Endothelial cell of umbilical vein (primary cell): ENCODE measurements around the gene KIAA2012. TPM values are rescaled to one million over a fixed set of nuclear protein-coding genes. Genes with fewer than 3 reads are reported as not detected.

Experiments
- BruUV-seq: library from RNA; stranded (reverse); fragments of 400-500 nt; replicated peaks from 2 replicates; lab custom pipeline; 2021; lab: Mats Ljungman, UMichigan
- CTCF ChIA-PET: fragments of 300-600, 350-600 bp; sonication (Branson Sonifier 250); formaldehyde crosslinking; loops from one replicate; lab custom pipeline; 2021; ENCODE audit warnings: antibody characterized with exemption, inconsistent platforms; lab: Charles Lee
- POLR2A ChIA-PET: fragments of 300-600, 350-600 bp; sonication (Branson Sonifier 250); formaldehyde crosslinking; loops from one replicate; lab custom pipeline; 2021; ENCODE audit warnings: antibody characterized with exemption, inconsistent platforms; lab: Charles Lee
- DNase-seq: peaks from one replicate; pipeline ENCODE4 v3.0.0-alpha.2; 2011; ENCODE audit warnings: low read depth, low spot score
- FAIRE-seq: peaks from 2 replicates; lab custom pipeline; 2011; peaks lifted over from hg19 to GRCh38; lab: Jason Lieb, UNC
- H2AFZ ChIP-seq: 2 replicates; pipeline ENCODE4 v1.6.0; 2012; ENCODE audit warnings: low read depth, low read length, control low read depth, inconsistent platforms
- H3K27ac ChIP-seq: 2 replicates; pipeline ENCODE4 v1.5.1; 2011; ENCODE audit warnings: low read depth, mild to moderate bottlenecking, control low read depth, low read length, moderate library complexity; ENCODE audit not compliant: insufficient read depth
- H3K27me3 ChIP-seq, 2 experiments: 2 replicates each; pipeline versions ENCODE4 v1.6.0 to v1.6.1; 2011; ENCODE audit warnings: low read length in 2 of 2, mixed read lengths in 1 of 2; ENCODE audit not compliant: control insufficient read depth in 2 of 2, insufficient read depth in 2 of 2
- H3K36me3 ChIP-seq, 2 experiments: 2 replicates in 1 of 2; 3 replicates in 1 of 2; pipeline ENCODE4 v1.5.1; 2011; ENCODE audit warnings: low read length in 2 of 2, mild to moderate bottlenecking in 1 of 2, moderate library complexity in 1 of 2; ENCODE audit not compliant: control insufficient read depth in 2 of 2, insufficient read depth in 2 of 2; ENCODE audit errors: extremely low read depth in 1 of 2
- H3K4me1 ChIP-seq: 3 replicates; pipeline ENCODE4 v1.5.1; 2011; ENCODE audit warnings: mild to moderate bottlenecking, low read length; ENCODE audit not compliant: control insufficient read depth, insufficient read depth; ENCODE audit errors: extremely low read depth
- H3K4me2 ChIP-seq: 2 replicates; pipeline ENCODE4 v1.6.1; 2011; ENCODE audit warnings: low read length, control low read depth, mixed read lengths; ENCODE audit not compliant: insufficient read depth
- H3K4me3 ChIP-seq, 3 experiments: fragments of 200-600 bp in 1 of 3; sonication (generic), shearing (Covaris generic) in 1 of 3; replicated peaks in 1 of 3; 2 replicates each; pipeline ENCODE4 v1.5.1; 2011 to 2016; ENCODE audit warnings: control low read depth in 3 of 3, low read length in 3 of 3, mild to moderate bottlenecking in 2 of 3, inconsistent platforms in 1 of 3, low read depth in 1 of 3, moderate library complexity in 1 of 3; ENCODE audit not compliant: insufficient read depth in 1 of 3
- H3K79me2 ChIP-seq: 2 replicates; pipeline ENCODE4 v1.6.0; 2012; ENCODE audit warnings: low read length, inconsistent platforms; ENCODE audit not compliant: control insufficient read depth, insufficient read depth
- H3K9ac ChIP-seq: replicated peaks from 2 replicates; pipeline ENCODE3; 2011; ENCODE audit warnings: low read length, control low read depth; ENCODE audit not compliant: insufficient read depth; ENCODE audit errors: extremely low read depth
- H3K9me1 ChIP-seq: replicated peaks from 3 replicates; pipeline ENCODE4 v1.6.0; 2011; ENCODE audit warnings: mild to moderate bottlenecking, low read length; ENCODE audit not compliant: control insufficient read depth, insufficient read depth; ENCODE audit errors: extremely low read depth
- H3K9me3 ChIP-seq: replicated peaks from 2 replicates; pipeline ENCODE4 v1.5.1; 2012; ENCODE audit warnings: low read length, inconsistent platforms; ENCODE audit not compliant: control insufficient read depth, insufficient read depth
- H4K20me1 ChIP-seq: replicated peaks from 2 replicates; pipeline ENCODE3; 2011; ENCODE audit warnings: mild to moderate bottlenecking, low read length; ENCODE audit not compliant: control insufficient read depth, insufficient read depth; ENCODE audit errors: extremely low read depth
- CTCF ChIP-seq, 2 donors: IDR thresholded peaks; 1 replicate in 1 of 2; 2 replicates in 1 of 2; pipeline ENCODE4 v1.5.1; 2011; ENCODE audit warnings: low read length in 2 of 2, mild to moderate bottlenecking in 2 of 2, moderate library complexity in 2 of 2, control low read depth in 1 of 2, inconsistent platforms in 1 of 2, low read depth in 1 of 2; ENCODE audit not compliant: insufficient read depth in 1 of 2; ENCODE audit errors: extremely low read depth in 1 of 2
- EZH2 ChIP-seq: IDR thresholded peaks from 2 replicates; pipeline ENCODE4 v1.6.1; 2012; ENCODE audit warnings: borderline replicate concordance, low read depth, mild to moderate bottlenecking, moderate library complexity, low read length, inconsistent platforms; ENCODE audit not compliant: severe bottlenecking
- FOS ChIP-seq: IDR thresholded peaks from 2 replicates; pipeline ENCODE4 v1.6.1; 2011; ENCODE audit warnings: mild to moderate bottlenecking, low read length, moderate library complexity, borderline replicate concordance; ENCODE audit not compliant: insufficient read depth
- GATA2 ChIP-seq: IDR thresholded peaks from 2 replicates; pipeline ENCODE4 v1.7.0; 2011; ENCODE audit warnings: low read depth, mild to moderate bottlenecking, moderate library complexity, mixed read lengths, low read length; ENCODE audit not compliant: insufficient read length, insufficient read depth
- JUN ChIP-seq: IDR thresholded peaks from 2 replicates; pipeline ENCODE4 v1.6.1; 2011; ENCODE audit warnings: borderline replicate concordance, low read depth; ENCODE audit not compliant: insufficient read length, insufficient read depth
- MYC ChIP-seq: IDR thresholded peaks from one replicate; pipeline ENCODE4 v1.6.1; 2011; ENCODE audit warnings: mild to moderate bottlenecking, low read depth, low read length
- POLR2A ChIP-seq: IDR thresholded peaks from 2 replicates; pipeline ENCODE4 v1.6.1; 2012; ENCODE audit warnings: low read depth, mild to moderate bottlenecking, control low read depth, low read length
- POLR2AphosphoS5 ChIP-seq: IDR thresholded peaks from 2 replicates; pipeline ENCODE4 v1.6.1; 2012; ENCODE audit warnings: low read depth, mild to moderate bottlenecking, control low read depth, low read length, moderate library complexity; ENCODE audit not compliant: insufficient read depth
- dilution Hi-C: fragments of 300-500 bp; cut with MboI; formaldehyde crosslinking; loops from one replicate; pipeline ENCODE4 v1.15.0; 2019; ENCODE audit warnings: low sequenced_read_pairs; ENCODE audit not compliant: extremely low pct_ligation_motif_present
- intact Hi-C: fragments of 100-400 bp; cut with micrococcal nuclease; formaldehyde crosslinking; loops from one replicate; pipeline ENCODE4 v1.10.0; 2022
- polyA plus RNA-seq, 4 experiments: library from polyadenylated mRNA; depleted of rRNA in 3 of 4; stranded (reverse) in 3 of 4; unstranded in 1 of 4; fragments of >200 nt; gene quantifications; 2 replicates each; pipeline versions ENCODE4 v1.2.1 to v1.2.3, GENCODE V29; 2011 to 2012; ENCODE audit warnings: missing spikeins in 1 of 4
- total RNA-seq: library from RNA; stranded (reverse); gene quantifications from 2 replicates; pipeline ENCODE4 v1.2.3, GENCODE V29; 2021
- TF ChIP-seq, protein P1 (sequence below): IDR thresholded peaks from 2 replicates; pipeline ENCODE4 v1.6.1; 2011; ENCODE audit not compliant: insufficient read depth, insufficient read length

Gene KIAA2012
- total and polyA plus RNA-seq, 2 donors (not counting 3 experiments of a cell fraction or from before 2014, with no cell fraction given): not detected

DNA sequence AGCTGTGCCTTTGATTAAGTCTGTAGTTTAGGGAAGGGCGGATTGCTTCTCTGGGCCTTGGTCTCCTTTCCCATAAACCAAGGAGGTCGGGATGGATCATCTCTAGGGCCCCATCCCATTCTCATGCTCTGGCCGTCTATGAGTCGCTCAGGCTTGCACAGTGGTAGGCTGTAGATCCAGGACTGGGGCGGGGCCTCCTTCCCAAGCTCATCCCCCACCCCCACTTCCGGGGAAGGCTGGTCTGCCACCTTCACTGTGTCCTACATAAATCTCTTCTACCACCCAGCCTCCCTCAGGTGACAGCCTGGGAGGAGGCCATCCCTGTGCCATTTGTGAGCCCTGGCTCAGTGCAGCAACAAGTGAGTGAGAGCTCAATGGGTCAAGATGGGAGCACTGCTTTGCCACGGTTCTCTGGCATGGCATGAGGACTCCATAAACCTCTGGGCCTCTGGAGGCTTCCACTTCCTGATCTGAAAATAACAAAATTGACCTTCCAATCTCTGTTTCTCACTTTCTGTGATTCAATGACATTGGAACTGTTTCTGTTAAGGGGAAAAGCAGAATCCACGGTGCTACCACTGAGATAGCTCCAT lies 96.9 kb downstream of the KIAA2012 start:
- Histone ChIP-seq H3K4me3 (no peak overlapping the region), H3K4me2 (no peak overlapping the region), H3K9me3 (no peaks in the 10 kb centered on the region), H3K4me1 (peaks cover 3% of the 10 kb centered on the region), H3K27me3 (no peaks in the 10 kb centered on the region), H2AFZ (no peak overlapping the region), H3K79me2 (no peaks in the 10 kb centered on the region), H3K9me1 (no peaks in the 10 kb centered on the region), H3K27ac (no peak overlapping the region), H3K36me3 (no peaks in the 10 kb centered on the region), H3K9ac (no peak overlapping the region), H4K20me1 (no peaks in the 10 kb centered on the region)
- FAIRE-seq: no peak
- intact Hi-C loops: no loop called here
- TF ChIP-seq POLR2AphosphoS5 (no peak), FOS (no peak), POLR2A (no peak), EZH2 (no peak), CTCF (IDR thresholded peaks at IDR 0.05; ENCODE audit: extremely low read depth in 1 of 2, insufficient read depth in 1 of 2, low read depth in 1 of 2, low read length in 2 of 2) (no peak), MYC (no peak), GATA2 (no peak), JUN (no peak)
- TF ChIP-seq, protein P1, sequence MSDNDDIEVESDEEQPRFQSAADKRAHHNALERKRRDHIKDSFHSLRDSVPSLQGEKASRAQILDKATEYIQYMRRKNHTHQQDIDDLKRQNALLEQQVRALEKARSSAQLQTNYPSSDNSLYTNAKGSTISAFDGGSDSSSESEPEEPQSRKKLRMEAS: no peak
- no peak for DNase-seq
- BruUV-seq: no TSS peak
- dilution Hi-C loops: no loop called here
- ChIA-PET POLR2A (no interaction called here), CTCF (interaction anchor here (1.4 to 1.8 kb wide), 2 partner anchors 8 to 309 kb away, joined by 7 read pairs; no protein-coding TSS in a partner anchor)
